Central memory CD8-positive, alpha-beta T cell (primary cell): ENCODE data around the gene NUDT14.

Experiments
- ATAC-seq: fragments of 150-1000 bp; cut with Tn5 transposase; replicated peaks from 2 replicates; pipeline ENCODE4 v1.10.0; 2022; ENCODE audit warnings: mild to moderate bottlenecking, moderate FRiP score, moderate number of reproducible peaks; ENCODE audit not compliant: poor library complexity, severe bottlenecking; ENCODE audit errors: extremely low read depth
- DNase-seq, 2 donors: peaks; one replicate each; pipeline ENCODE4 v3.0.0; 2021; ENCODE audit warnings: low spot score in 2 of 2
- H3K27ac Mint-ChIP-seq: one replicate; pipeline ENCODE4 v1.8.0; 2022; ENCODE audit warnings: low read depth, mild to moderate bottlenecking, moderate library complexity, mixed read lengths
- H3K27me3 Mint-ChIP-seq: one replicate; pipeline ENCODE4 v1.8.0; 2022; ENCODE audit warnings: mixed read lengths
- H3K36me3 Mint-ChIP-seq: one replicate; pipeline ENCODE4 v1.8.0; 2022; ENCODE audit warnings: mild to moderate bottlenecking, moderate library complexity, mixed read lengths; ENCODE audit not compliant: insufficient read depth
- H3K4me1 Mint-ChIP-seq: one replicate; pipeline ENCODE4 v1.8.0; 2022; ENCODE audit warnings: mixed read lengths
- H3K4me3 Mint-ChIP-seq: one replicate; pipeline ENCODE4 v1.8.0; 2022; ENCODE audit warnings: mild to moderate bottlenecking, moderate library complexity, mixed read lengths
- H3K9me3 Mint-ChIP-seq: one replicate; pipeline ENCODE4 v1.8.0; 2022; ENCODE audit warnings: mixed read lengths

NUDT14 gene

DNA sequence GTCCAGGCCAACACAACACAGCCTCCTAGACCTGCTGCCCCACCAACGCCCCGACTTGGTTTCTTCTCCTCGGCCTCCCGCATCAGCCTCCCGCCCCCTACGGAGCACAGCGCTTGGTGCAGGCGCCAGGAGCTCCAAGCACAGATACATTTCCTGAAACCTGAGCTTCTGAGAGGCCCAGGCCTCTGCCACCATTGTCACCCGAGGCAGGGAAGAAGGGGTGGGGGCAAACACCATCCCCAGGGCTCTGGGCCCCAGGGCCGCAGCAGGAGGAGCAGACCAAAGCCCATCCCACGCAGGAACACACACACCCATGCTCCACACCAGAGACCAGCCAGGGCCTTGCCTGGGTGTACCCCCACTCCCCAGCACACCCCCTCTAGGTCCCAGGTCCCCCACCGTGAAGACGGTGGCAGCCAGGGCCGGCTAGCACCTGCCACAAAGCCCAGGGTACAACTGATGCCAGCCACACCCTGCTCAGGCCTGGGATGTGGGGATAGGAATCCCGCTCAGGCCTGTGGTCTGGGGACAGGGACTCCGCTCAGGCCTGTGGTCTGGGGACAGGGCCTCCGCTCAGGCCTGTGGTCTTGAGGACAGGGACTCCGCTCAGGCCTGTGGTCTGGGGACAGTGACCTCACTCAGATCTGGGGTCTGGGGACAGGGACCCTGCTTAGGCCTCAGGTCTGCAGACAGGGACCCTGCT is 17.9 kb downstream of the NUDT14 start:
- Mint-ChIP-seq H3K4me1 (no peaks in the 10 kb centered on the region), H3K27me3 (peaks cover 7% of the 10 kb centered on the region)
- no peak for ATAC-seq

DNA sequence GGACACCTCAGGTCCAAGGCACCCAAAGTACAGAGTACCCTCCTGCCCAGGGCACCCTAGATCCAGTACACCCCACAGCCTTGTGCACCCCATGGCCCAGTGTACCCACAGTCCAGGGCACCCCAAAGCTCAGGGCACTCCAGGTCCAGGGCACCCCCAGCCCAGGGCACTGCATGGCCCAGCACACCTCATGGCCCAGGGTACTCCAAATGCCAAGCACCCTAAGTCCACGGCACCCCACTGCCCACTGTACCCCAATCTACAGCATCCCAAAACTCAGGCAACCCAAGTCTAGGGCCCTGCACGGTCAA is 18.5 kb downstream of the NUDT14 start:
- DNase-seq (no peak), ATAC-seq (no peak)
- H3K9me3 Mint-ChIP-seq: no peaks in the 10 kb centered on the region
- no peaks in the 10 kb centered on the region for H3K4me1 Mint-ChIP-seq
- no peak overlapping the region for H3K4me3 Mint-ChIP-seq
- H3K27me3 Mint-ChIP-seq: peaks cover 8% of the 10 kb centered on the region
- H3K27ac Mint-ChIP-seq: no peak overlapping the region
- H3K36me3 Mint-ChIP-seq: no peaks in the 10 kb centered on the region

More for the DNA sequence above, 17.9 kb downstream of the NUDT14 start:
- H3K36me3 Mint-ChIP-seq: no peaks in the 10 kb centered on the region
- H3K9me3 Mint-ChIP-seq: no peaks in the 10 kb centered on the region
- no peak overlapping the region for H3K27ac Mint-ChIP-seq
- no peak overlapping the region for H3K4me3 Mint-ChIP-seq
- DNase-seq: no peak

DNA sequence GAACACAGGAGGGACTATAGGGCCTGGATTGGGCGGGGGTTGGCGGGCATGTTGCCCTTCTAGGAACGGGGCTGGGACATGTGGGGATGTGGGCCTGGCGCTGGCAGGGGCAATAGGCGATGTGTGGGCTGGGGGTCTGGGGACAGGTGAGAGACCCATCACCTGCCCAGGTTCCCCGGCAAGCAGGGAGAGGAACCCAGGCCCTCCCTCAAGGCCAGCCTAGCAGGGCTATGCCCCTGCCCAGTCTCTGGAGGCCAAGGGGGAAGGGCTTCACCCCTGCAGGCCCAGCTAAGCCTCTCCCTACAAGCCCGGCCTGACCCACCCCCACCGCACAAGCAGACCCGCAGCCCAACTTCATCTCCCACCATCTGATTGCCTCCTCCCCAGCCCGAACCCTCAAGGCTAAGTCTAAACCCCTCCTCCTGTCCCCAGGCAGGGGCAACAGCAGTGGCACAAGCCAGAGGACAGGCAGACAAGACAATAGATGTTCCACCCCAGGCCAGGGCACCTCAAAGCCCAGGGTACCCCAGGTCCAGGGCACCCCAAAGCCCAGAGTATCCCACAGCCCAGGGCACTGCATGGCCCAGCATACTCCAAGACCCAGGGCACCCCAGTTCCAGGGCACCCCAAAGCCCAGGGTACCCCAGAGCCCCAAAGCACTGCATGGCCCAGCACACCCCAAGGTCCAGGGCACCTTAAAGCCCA is 19.0 kb downstream of the NUDT14 start:
- Mint-ChIP-seq H3K27ac (no peak overlapping the region), H3K9me3 (no peaks in the 10 kb centered on the region), H3K4me3 (no peak overlapping the region), H3K36me3 (peaks cover 2% of the 10 kb centered on the region), H3K4me1 (no peaks in the 10 kb centered on the region), H3K27me3 (peaks cover 13% of the 10 kb centered on the region)
- ATAC-seq (peak; percentile 32), DNase-seq (peak in 1 of 2 donors; percentile 28)

DNA sequence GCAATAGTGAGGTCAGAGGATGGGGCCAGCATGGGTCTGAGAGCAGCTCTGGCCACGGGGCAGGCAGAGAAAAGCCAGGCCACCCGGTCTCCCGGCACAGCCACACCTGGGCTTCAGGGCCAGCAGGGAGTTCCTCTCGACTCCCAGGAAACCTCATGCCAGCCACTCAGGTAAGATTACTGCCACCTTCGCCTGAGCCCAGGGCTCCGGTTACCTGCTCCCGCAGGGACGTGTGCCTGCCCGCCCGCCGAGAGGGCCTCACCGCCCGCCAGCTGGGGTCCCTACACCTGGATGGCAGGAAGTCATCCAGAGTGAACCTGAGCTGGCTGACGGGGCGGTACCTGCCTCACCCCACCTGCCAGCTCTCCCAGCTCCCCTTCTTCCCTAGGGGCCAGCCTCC is 19.8 kb downstream of the NUDT14 start:
- no peaks in the 10 kb centered on the region for H3K9me3 Mint-ChIP-seq
- H3K36me3 Mint-ChIP-seq: peaks cover 2% of the 10 kb centered on the region
- H3K4me1 Mint-ChIP-seq: no peaks in the 10 kb centered on the region

DNA sequence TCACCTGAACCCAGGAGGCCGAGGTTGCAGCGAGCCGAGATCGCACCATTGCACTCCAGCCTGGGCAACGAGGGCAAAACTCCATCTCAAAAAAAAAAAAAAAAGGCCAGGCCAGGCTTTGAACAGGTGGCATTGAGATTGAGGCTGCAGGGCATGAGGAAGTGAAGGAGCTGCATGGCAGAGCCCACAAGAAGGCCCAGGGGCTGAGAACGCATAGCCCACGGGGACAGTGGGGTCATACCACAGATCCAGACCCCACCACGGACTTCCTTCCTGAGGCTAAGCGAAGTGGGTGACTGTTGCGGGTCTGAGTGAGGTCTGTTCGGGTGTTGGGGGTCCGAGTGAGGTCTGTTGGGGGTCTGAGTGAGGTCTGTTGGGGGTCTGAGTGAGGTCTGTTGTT is 20.3 kb downstream of the NUDT14 start:
- no peaks in the 10 kb centered on the region for H3K4me1 Mint-ChIP-seq
- H3K27me3 Mint-ChIP-seq: peaks cover 9% of the 10 kb centered on the region
- no peak overlapping the region for H3K27ac Mint-ChIP-seq
- no peaks in the 10 kb centered on the region for H3K9me3 Mint-ChIP-seq
- DNase-seq (no peak), ATAC-seq (no peak)
- no peak overlapping the region for H3K4me3 Mint-ChIP-seq
- H3K36me3 Mint-ChIP-seq: peaks cover 2% of the 10 kb centered on the region

More for the DNA sequence above, 19.8 kb downstream of the NUDT14 start:
- no peak overlapping the region for H3K27ac Mint-ChIP-seq
- no peak for DNase-seq
- no peak for ATAC-seq
- no peak overlapping the region for H3K4me3 Mint-ChIP-seq
- H3K27me3 Mint-ChIP-seq: peaks cover 9% of the 10 kb centered on the region

DNA sequence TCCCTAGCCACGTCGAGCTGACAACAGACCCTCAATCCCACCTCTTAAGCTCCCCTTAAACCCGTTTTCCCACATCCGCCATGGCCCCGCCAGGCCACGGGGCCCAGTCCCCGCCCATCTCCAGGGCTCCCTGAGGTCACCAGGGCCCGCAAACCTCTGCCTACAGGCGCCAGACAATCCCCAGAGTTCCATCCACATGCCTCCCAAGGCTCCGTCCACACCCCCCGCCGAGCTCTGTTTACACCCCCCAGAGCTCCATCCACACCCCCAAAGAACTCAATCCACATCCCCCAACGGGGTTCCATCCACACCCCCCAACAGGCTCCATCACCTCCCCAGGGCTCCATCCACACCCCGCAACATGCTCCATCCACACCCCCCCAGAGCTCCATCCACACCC is 21.8 kb downstream of the NUDT14 start:
- no peaks in the 10 kb centered on the region for H3K9me3 Mint-ChIP-seq
- ATAC-seq: no peak
- H3K27ac Mint-ChIP-seq: no peak overlapping the region
- no peak for DNase-seq
- no peaks in the 10 kb centered on the region for H3K4me1 Mint-ChIP-seq
- peaks cover 9% of the 10 kb centered on the region for H3K27me3 Mint-ChIP-seq
- H3K36me3 Mint-ChIP-seq: peaks cover 2% of the 10 kb centered on the region
- no peak overlapping the region for H3K4me3 Mint-ChIP-seq

DNA sequence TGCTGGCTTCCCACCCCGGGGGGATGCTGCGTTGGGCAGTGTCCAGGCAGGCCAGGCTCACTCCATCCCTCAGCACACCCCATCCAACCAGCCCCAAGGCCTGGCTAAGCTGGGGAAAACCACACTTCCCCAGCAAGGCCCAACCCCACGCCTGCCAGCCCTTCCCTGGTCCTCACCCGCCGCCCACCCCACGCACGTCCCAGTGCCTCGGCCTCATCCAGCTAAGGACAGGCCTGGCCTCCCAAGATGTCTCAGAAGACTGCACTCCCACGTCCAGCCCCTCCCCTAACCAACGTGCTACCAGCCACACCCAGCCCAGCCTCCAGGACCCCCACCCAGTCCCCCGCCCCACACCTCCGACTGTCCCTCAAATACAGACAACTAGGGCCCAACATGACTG is 22.3 kb downstream of the NUDT14 start:
- H3K27ac Mint-ChIP-seq: no peak overlapping the region
- DNase-seq: no peak
- H3K27me3 Mint-ChIP-seq: peaks cover 9% of the 10 kb centered on the region
- no peak overlapping the region for H3K4me3 Mint-ChIP-seq
- no peaks in the 10 kb centered on the region for H3K4me1 Mint-ChIP-seq
- no peak for ATAC-seq
- H3K36me3 Mint-ChIP-seq: peaks cover 2% of the 10 kb centered on the region
- no peaks in the 10 kb centered on the region for H3K9me3 Mint-ChIP-seq

DNA sequence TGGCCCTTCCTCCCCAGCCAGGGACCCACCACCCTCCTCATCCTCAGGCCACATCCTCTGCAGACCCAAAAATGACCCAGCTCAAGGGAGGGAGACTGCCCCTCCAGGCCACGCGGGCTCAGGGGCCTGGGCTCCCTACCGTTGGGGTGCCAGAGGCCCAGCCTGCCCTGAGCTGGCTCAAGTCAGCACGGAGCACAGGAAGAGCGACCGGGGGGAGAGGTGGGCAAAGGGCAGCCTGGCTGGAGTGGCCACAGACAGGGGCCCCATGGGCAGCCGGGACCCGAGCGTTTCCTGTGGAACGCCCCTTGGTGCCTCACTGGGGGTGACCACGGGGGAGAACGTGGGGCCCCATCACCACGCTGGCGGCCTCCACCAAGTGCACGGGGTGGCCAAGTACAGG is 23.2 kb downstream of the NUDT14 start:
- ATAC-seq (no peak), DNase-seq (no peak)
- peaks cover 2% of the 10 kb centered on the region for H3K36me3 Mint-ChIP-seq
- H3K27ac Mint-ChIP-seq: no peak overlapping the region
- no peaks in the 10 kb centered on the region for H3K9me3 Mint-ChIP-seq
- no peaks in the 10 kb centered on the region for H3K4me1 Mint-ChIP-seq
- no peak overlapping the region for H3K4me3 Mint-ChIP-seq
- peaks cover 9% of the 10 kb centered on the region for H3K27me3 Mint-ChIP-seq

DNA sequence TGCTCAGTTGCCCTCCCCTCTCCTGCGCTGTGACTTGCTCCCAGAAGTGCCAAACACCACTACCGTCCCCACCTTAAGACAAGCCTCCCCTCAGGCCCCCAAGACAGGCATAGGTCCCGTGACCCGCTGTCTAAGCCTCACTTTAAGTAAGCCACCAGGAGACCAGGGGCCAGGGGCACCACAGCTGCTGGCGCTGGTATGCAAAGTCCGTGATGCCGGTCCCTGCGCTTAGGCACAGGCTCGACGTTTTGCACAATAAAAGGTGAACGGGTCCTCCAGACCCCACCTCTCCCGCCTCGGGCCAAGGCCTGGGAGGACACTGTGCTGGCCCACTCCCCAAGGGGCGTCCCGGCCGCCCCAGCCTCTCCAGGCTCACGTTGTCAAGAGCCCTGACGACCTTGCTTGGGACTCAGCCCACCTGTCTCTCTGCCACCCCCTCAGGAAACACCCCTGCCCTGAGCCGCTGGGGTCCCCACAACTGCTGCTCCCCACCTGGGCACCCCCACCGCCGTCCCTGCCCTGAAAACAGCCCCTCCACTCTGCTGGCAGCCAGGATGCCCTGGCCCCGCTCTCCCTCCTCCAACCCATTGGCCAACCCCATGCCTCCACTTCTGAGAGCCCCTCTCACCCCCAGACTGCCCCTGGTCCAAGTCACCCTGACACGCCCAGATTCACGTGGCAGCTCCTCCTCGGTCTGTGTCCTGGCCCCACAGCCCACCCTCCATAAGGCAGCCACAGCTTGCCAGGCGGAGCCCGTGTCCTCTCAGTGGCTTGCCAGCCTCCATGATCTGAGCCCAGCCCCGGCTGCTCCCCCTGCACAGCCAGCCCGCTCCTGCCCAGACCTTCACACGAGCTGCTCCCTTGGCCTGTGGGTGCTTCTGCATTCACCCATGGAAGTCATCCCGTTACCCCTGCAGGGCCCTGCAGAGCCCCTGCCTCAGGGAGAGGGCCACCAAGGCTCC is 24.4 kb downstream of the NUDT14 start:
- Mint-ChIP-seq H3K27me3 (peaks cover 9% of the 10 kb centered on the region), H3K4me3 (no peak overlapping the region)

DNA sequence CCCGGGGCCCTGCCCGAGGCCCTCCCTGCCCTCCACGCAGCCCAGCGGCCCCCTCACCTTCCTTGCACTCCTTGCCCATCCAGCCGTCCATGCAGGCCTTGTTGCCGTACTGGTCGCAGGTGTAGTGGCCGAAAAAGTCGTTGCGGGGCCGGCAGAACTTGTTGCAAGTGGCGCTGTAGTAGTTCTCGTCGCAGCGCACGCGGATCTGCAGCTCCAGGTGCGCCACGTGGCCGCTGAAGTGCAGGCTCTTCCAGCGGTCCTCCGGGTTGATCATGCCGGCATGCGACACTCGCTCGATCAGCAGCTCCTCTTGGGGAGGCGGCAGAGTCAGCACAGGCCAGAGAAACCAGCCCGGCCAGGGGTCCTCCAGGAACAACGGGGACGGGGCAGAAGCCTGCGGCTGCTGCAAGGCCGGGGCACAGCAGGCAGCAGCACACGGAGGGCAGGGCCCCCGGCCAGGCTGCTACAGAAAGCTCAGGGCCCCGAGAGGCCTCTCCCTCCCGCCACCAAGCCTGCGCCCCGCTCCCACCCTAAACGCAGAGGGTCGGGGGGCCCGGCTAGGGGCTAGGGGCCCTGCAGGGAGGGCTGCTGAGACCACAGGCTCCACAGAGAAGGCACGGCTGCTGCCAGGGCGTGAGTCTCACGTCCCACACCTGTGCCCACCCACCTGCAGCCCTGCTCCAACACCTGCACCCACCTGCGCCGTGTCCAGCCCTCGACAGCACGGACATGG is 25.3 kb downstream of the NUDT14 start:
- H3K4me3 Mint-ChIP-seq: no peak overlapping the region
- no peak for DNase-seq
- no peaks in the 10 kb centered on the region for H3K9me3 Mint-ChIP-seq
- peaks cover 2% of the 10 kb centered on the region for H3K36me3 Mint-ChIP-seq
- H3K27ac Mint-ChIP-seq: no peak overlapping the region
- no peaks in the 10 kb centered on the region for H3K4me1 Mint-ChIP-seq
- peaks cover 9% of the 10 kb centered on the region for H3K27me3 Mint-ChIP-seq
- no peak for ATAC-seq

More for the DNA sequence above, 24.4 kb downstream of the NUDT14 start:
- Mint-ChIP-seq H3K36me3 (peaks cover 2% of the 10 kb centered on the region), H3K27ac (no peak overlapping the region), H3K4me1 (no peaks in the 10 kb centered on the region), H3K9me3 (no peaks in the 10 kb centered on the region)
- ATAC-seq (no peak), DNase-seq (no peak)

DNA sequence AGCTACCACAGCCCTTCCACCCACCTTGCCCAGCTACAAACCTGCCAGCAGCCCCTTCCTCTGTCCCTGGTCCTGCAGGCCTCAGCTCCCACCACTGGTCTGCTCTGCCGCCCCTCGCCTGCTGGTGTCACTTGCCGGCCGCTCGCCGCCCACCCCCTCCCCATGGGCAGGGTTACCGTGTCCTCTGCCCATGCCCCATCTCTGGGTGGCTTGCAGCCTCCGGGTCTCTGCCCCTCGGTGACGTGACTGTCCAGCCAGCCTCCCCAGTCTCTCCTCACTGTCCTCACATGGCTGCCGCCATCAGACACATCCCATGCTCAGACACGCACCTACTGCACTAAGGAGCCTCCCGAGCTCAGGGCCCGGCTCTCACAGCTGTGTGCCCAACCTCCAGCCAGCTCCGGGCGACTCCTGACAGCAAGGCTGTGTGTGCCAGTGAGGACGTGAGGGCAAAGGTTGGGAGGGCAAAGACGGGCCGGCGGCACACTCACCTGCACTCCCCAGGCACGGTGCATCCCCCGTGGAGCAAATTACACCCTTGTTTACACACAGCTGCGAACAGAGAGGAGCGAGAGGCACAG is 26.0 kb downstream of the NUDT14 start:
- peaks cover 9% of the 10 kb centered on the region for H3K27me3 Mint-ChIP-seq
- ATAC-seq (no peak), DNase-seq (no peak)
- H3K4me3 Mint-ChIP-seq: no peak overlapping the region
- no peaks in the 10 kb centered on the region for H3K4me1 Mint-ChIP-seq
- no peaks in the 10 kb centered on the region for H3K9me3 Mint-ChIP-seq
- no peak overlapping the region for H3K27ac Mint-ChIP-seq
- peaks cover 2% of the 10 kb centered on the region for H3K36me3 Mint-ChIP-seq

DNA sequence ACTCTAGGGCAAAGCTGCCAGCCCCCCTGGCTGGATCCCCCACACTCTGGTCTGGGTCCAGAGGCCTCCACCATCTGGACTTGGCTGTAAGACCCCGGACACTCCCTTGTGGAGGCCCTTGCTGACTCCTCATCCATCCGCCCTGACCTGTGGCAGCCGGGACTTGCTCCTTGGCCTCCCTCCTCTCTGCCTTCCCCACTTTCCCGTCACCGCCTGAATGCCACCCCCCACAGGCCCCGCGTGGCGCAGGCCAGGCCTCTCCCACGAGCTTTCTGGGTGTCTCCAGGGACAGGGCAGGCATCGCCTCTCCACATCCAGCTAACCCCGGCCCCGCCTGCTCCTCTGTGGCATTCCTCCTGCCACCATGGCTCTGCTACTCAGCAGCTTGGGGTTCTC is 26.6 kb downstream of the NUDT14 start:
- Mint-ChIP-seq H3K4me3 (no peak overlapping the region), H3K27me3 (peaks cover 9% of the 10 kb centered on the region), H3K4me1 (no peaks in the 10 kb centered on the region), H3K36me3 (peaks cover 2% of the 10 kb centered on the region), H3K27ac (no peak overlapping the region), H3K9me3 (no peaks in the 10 kb centered on the region)
- ATAC-seq: no peak
- DNase-seq: no peak
